NCI-H1092 treated with DMSO at 0.1 percent for 48 hours (cell line): ENCODE data around the gene JPT2.
"Not testable (repeated sequence)": the region's sequence is repeated elsewhere in the genome, so short reads cannot be mapped to it uniquely, and the experiment has no call there.

ENCODE experiments used
- DNase-seq: peaks from one replicate; lab custom pipeline; 2025; lab: John Stamatoyannopoulos, UW

Gene JPT2

DNA sequence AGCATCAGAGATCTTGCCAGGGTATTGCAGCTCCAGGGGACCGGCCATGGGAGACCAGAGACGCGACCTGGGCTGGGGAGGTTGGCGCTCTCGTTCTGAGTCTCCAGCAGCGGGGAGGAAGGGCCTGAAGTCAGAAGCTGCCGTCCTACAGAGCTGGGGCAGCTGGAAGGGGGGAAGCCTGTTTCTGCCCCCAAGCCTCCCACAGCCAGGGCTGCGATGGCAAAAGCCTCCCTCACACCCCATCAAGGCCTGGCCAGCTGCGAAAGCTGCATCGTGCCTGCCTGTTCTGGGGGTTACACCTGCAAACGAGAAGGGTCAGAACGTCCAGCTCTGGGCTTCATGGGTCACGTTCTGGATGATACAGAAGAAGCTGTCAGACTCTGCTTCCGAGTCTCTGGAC is 54.0 kb downstream of the JPT2 start:
- no peak for DNase-seq

DNA sequence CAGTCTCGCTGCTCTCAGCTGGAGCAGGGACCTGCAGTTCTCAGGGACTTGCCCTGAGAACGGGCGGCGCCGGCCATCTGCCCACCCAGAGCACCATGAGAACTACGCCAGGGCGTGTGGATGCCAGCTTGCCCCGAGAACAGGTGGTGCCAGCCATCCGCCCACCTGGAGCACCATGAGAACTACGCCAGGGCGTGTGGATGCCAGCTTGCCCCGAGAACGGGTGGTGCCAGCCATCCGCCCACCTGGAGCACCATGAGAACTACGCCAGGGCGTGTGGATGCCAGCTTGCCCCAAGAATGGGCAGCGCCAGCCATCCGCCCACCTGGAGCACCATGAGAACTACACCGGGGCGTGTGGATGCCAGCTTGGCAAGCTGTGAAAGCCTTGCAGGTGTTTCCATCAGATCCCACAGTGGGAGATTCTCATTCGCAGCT is 54.5 kb downstream of the JPT2 start:
- DNase-seq, result not testable (repeated sequence)

DNA sequence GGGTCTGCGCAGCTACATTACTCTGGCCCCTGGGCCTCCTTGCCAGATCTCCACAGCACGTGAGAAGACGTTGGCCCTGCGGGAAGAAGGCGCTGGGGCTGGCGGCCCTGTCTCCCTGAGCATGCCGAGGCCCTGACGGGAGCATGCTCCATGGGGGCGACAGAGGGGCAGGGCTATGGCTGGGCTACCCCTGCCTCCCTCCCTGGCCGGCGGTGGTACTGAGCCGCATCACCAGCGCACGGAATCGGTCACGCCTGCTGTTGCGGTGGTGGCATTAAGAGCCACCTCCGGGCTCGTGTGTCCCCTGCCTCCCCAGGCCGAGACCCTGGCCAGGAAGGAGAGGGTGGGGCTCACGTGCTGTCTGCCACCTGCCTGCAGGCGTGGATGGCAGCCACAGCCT is 56.0 kb downstream of the JPT2 start:
- DNase-seq, result no peak

DNA sequence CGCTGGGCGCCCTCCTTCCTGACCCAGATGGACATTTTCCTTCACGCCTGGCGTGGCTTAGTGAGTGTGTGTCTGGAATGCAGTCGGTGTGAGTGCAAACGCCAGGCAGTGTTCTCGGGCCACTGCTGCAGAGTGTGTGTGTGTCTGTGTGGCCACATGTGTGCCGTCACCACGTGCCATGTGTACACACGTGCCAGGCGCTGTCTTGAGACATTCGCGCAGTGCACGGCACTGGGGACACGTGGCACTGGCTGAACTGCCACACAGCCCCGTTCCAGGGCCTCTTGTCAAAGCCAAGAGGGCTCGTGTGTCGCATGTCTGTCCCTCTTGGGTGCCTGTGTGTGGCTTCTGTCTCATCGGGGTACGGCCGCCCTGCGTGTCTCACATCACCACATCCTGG is 56.7 kb downstream of the JPT2 start:
- DNase-seq, result no peak

DNA sequence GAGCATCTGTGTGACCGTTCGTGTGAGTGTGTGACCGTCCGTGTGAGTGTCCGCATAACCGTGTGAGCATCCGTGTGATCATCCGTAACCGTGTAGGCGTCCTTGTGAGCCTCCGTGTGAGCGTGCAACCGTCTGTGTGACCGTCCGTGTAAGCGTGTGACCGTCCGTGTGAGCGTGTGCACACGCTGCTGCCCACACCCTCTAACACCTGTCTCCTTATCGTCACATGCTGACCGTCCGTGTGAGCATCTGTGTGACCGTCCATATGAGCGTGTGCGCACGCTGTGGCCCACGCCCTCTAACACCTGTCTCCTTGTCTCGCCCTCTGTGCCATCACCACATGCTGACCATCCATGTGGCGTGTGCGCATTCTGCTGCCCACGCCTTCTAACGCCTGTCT is 62.2 kb downstream of the JPT2 start:
- DNase-seq, result no peak

DNA sequence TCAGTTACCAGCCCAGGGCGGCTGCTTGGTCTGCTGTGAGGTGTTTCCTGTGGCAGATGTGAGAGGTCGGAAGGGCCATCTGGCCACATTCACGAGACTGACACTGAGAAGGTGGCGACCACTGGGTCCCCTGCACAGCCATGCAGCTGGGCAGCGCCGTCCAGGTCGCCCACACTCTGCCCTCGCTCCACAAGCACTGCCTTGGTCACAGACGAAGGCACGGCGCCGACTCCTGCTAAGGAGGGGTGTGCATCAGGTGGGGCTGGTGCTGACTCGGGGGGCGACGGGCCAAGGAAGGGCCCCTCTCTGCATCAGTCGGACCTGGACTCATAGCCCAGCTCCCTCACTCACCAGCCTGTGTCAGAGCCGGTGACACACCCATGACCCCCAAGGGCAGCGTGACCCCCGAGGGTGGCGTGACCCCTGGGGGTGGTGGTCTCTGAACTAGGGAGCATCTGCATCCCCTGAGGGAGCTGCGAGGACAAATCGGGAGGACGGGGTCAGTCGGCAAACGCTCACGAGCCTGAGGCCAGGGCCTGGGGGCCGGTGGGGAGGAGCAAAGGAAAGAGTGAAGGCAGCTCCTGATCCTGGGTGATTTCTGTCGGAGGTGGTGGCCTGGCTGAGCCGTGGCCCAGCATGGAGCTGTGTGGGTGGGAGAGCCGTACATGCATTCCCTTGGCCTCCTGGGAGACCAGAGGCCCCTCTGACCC is 62.9 kb downstream of the JPT2 start:
- no peak for DNase-seq

DNA sequence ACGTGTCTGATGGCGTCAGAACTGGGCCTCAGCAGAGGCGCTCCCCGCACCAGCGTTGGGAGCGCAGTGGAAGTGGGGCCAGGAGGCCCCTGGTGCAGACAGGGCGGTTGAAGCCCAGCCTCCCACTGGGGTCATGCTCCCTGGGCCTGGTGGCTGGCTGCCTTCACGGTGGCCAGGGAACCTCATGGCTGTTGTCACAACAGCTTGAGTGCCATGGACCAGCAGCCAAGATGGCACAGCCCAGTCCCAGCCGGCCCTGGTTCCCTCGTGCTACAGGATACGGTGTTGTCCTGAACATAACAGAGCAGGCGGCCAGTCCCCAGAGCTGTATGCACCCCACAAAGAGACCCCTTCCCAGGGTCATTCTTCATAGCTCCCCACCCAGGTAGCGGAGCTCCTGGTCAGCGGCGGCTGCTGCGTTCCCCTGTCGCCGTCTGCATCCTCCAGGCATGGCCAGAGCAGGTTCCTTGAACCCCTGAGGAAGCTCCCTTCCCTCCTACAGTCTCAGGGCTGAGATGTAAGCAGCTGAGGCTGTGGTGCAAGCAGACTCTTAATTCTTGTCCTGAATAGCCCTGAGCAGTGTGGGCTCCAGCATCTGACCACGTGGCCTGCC is 63.6 kb downstream of the JPT2 start:
- DNase-seq, result no peak

DNA sequence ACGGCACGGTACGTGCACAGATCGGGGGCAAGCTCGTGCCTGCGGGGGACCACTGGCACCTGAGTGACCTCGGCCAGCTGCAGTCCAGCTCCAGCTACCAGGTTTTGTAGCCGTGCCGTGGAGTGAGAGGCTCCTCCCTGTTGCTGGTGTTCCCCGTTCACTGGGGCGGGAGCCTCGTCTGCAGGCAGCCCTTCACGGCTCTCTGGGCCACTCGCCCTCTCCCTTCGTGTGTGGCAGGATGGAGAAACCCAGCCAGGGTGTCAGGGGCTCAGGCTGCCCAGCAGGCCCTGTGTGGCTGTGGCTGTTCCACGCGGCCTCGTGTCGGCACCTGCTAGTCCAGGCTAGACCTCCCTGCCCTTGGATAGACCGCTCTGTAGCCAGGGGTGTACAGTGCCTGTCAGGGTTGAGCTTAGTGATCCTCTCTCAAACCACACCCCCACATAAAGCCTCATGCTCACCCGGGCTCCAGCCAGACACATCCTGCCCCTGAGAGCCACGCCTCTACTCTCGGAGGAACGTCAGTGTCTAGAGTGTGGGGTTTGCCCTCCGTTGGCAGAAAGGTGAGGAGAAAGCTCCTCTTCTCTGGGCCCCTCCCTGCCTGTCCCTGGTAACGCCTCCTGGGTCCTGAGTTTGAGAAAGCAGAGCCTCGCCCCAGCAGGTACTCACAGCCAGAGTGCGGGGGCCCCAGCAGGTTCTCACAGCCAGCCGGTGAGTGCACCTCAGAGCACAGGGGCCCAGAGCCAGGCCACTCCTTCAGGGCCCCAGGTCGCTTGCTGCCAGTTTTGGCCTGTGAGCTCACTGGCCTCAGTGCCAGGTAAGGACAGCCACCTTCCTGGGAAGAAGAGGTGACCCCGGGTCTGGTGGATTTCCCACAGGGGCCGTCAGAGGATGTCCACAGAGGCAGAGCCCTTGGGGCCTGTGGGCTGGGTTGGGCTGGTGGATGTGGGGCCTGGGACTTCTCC is 65.6 kb downstream of the JPT2 start:
- DNase-seq, result no peak

DNA sequence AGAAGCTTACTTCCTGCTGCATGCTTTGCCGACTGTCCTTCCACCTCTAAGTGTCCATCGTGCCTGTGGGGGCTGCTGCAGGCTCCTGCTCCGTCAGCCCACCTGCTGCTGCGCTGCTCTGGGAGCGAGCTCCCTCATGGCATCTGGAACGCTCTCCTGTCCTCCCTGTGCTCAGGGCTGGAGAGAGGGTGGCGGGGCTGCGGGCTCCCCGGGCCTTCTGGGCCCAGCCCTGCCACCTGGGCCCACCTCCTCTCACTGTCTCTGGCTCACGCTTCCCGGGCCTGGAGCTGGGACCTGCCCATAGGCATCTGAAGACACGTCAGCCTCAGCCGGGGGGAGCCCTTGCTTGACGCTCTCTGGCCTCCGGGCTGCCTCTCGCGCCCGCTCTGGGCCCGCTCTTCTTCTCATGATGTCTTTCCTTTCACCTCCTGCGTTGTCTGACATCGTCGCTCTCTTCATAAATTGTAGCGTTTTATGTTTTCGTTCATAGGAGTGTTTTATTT is 66.3 kb downstream of the JPT2 start:
- no peak for DNase-seq

DNA sequence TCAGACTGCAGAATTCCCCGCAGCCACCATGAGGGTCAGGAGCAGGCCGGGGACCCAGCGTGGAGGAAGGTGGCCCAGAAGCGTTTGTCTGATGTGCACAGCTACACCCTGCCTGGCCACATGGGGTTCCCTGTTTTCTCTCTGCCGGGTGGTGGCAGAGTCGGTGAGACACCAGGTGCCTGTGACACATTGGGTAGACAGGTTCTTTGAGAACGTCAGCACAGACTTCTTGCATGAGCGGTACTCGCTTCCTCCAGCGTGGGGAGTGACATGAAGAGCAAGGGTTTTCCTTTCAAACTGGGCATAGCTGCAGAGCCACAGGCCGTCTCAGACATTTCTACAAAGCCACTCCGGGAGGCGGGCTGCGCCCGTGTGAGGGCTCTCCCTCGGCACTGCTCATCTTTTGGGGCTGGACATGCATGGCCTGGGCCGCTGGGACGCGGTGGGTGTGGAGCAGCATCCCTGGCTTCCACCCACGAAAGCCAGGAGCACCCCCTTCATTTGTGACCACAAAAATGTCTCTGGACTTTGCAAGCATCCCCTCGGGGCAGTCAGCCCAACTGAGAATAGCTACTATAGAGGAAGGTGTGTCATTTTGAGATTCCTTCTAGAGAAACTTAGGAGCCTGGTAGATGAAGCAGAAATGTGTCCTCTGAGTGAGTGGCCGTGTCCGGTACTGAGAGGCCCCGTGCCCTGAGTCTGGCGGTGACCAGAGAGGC is 67.3 kb downstream of the JPT2 start:
- DNase-seq, result no peak

DNA sequence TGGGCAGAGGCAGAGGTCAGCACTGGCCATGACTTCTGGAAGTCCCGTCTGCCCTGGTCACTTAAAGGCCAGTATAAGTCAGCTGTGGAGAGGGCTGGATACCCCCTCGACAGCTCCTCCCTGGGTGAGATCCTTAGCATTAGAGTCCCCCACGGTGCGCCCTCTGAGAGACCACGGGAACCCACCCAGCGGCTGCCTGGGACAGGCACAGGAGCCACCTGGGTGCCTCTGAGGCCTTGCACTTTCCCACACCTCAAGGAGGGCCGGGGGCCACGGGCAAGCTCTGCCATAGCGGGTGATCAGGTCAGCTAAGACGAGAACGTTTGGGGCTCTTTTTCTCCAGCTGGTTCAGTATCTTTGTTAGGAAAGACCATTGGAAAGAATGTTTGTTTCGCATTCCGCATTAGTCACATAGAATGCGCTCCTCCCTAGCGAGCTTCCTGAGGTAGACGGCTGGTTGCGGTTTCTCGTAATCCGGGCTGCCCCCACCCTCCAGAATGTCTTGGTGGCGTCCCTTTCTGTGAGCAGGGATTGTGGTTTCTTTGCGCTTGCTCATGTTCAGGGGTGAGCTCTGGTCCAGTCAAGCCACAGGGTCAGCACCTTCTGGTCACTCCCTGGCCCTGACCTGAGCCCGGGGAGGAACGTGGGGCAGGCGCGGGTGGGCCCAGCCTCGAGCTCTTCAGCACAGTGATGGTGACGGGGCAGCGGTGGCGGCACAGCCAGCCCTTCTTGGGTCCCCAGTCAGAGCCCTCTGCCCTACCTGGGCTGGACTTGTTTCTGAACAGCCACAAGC is 68.0 kb downstream of the JPT2 start:
- no peak for DNase-seq

DNA sequence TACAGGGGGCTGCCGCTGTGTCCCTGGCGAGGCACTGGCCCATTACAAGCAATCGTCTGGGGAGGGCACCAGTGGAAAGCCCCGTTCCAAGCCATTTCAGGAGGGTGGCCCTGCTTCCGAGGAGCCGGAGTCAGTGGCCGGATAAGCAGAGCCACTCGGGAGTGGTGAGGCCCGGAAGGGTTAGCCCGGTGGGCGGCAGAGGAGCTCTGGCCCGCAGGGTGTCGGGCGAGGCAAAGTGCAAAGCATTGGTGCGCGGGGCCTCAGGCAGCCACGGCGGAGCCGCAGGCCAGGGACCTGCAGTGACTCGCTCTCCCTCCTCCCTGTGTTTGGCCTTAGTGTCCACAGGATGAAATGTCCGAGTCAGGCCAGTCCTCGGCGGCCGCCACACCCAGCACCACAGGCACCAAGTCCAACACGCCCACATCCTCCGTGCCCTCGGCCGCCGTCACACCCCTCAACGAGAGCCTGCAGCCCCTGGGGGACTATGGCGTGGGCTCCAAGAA is 68.7 kb downstream of the JPT2 start:
- DNase-seq, result no peak

DNA sequence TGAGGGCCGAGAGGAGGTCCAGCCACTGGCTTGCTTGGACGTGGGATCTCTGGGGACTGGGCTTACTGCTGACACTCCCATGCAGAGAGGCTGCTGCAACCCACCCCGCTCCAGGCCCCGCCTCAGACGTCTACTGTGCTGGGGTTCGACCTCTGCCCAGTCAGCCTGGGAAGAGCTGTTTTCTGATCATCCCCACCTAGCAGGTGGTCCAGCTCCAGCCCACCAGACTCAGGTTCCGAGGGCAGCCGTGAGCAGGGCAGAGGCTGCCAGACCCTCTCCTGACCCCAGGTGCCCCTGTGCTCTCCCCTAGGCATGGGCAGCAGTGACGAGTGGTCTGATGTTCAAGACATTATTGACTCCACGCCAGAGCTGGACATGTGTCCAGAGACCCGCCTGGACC is 69.9 kb downstream of the JPT2 start:
- DNase-seq, result no peak

DNA sequence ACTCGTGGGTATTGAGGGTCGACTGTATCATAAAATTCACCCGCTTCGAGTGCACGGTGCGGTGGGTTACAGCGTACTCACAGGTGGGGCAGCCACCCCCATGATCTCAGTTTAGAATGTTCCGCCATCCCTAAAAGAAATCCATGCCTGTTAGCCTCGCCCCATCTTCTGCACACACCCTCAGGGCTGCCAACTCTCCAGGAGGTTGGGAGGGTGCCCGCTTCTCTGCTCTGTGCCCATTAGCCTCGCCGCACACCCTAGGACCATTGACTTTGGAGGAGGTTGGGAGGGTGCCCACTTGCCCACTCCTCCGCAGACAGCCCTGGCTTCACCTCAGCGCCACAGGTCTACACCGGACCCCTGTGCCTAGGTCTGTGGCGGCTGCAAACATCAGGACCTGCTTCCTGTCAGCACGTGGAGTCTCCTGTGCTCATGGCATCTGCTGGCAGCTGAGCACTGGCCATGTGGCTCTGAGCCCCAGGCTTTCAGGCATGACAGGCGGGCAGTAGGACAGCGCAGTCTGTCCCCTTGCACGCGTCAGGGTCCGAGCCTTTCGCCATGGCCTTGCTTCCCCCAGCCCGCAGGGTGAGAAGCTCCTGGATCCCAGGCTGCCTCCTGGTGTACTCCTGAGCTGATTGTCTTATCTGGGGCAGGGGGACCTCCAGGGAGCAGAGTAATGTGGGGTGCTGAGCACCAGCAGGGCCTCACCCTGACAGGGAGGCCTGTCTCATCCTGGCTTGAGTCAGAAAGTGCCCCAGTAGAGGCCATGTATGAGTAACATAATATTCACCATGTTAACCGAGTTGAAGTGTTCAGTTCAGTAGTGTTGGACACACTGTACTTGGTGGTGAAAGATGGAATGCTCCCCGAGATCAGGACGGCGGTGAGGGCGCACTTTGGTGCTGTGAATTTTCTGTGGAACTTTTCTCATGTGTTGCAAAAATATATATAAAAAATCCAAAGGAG is 71.4 kb downstream of the JPT2 start:
- DNase-seq, result no peak
